Measurements from ENCODE around the gene FLACC1.

GRCh38 chr2:201270293-201271001 lies 86.7 kb downstream of the FLACC1 start:
- TF ChIP-seq HDAC6 (IDR thresholded peaks at IDR 0.05; ENCODE audit: low read depth, low read length) (no peak), CTCF (IDR thresholded peaks at IDR 0.05; ENCODE audit: control extremely low read depth in 1 of 3, insufficient read depth in 1 of 3, low read depth in 1 of 3, low read length in 3 of 3) (no peak), POLR2AphosphoS5 (IDR thresholded peaks at IDR 0.05; ENCODE audit: low read depth, low read length) (no peak), TEAD4 (IDR thresholded peaks at IDR 0.05; ENCODE audit: low read depth, low read length) (no peak), ASH2L (IDR thresholded peaks at IDR 0.05; ENCODE audit: low read length) (no peak), JUND (IDR thresholded peaks at IDR 0.05; ENCODE audit: low read length) (no peak)

Data from H1 (cell line).